Breast epithelium (tissue), 4 donors: ENCODE measurements around the gene SPATA17. TPM values are rescaled to one million over a fixed set of nuclear protein-coding genes. Genes with fewer than 3 reads are reported as not detected.

Experiments used
- DNase-seq, 2 donors: peaks; one replicate each; pipeline ENCODE4 v3.0.0-alpha.2; 2019; ENCODE audit warnings: low spot score in 2 of 2
- H3K27ac ChIP-seq, 2 donors: fragments of 200-600 bp; sonication (generic) in 1 of 2; one replicate each; pipeline ENCODE4 v1.5.1; 2016 to 2019; ENCODE audit warnings: mild to moderate bottlenecking in 1 of 2
- H3K27me3 ChIP-seq, 2 donors: fragments of 200-600 bp; sonication (generic) in 1 of 2; one replicate each; pipeline versions ENCODE4 v1.5.1 to v1.6.0; 2017 to 2019; ENCODE audit warnings: control low read depth in 1 of 2, mild to moderate bottlenecking in 1 of 2
- H3K36me3 ChIP-seq: fragments of 200-600 bp; one replicate; pipeline ENCODE4 v1.5.1; 2019
- H3K4me1 ChIP-seq, 2 donors: fragments of 200-600 bp; sonication (generic); one replicate each; pipeline ENCODE4 v1.5.1; 2016 to 2019; ENCODE audit warnings: control low read depth in 1 of 2
- H3K4me3 ChIP-seq, 3 donors: fragments of 200-600 bp; sonication (generic); 1 replicate in 2 of 3; 2 replicates in 1 of 3; pipeline ENCODE4 v1.5.1; 2016 to 2019; ENCODE audit warnings: mild to moderate bottlenecking in 3 of 3, moderate library complexity in 2 of 3
- H3K9me3 ChIP-seq, 2 donors: fragments of 200-600 bp; sonication (generic) in 1 of 2; one replicate each; pipeline ENCODE4 v1.5.1; 2016 to 2019; ENCODE audit warnings: control low read depth in 1 of 2
- CTCF ChIP-seq, 3 donors: fragments of 450-650 bp; IDR thresholded peaks; one replicate each; pipeline ENCODE4 v1.5.1; 2016 to 2017; ENCODE audit warnings: antibody characterized with exemption in 3 of 3, mild to moderate bottlenecking in 3 of 3, moderate library complexity in 3 of 3
- POLR2A ChIP-seq: fragments of 450-650 bp; IDR thresholded peaks from one replicate; pipeline ENCODE4 v1.6.1; 2016; ENCODE audit warnings: antibody characterized with exemption, mild to moderate bottlenecking, moderate library complexity
- POLR2AphosphoS5 ChIP-seq, 3 donors: sonication (generic); formaldehyde crosslinking; IDR thresholded peaks; one replicate each; pipeline ENCODE4 v1.6.1; 2017; ENCODE audit warnings: antibody characterized with exemption in 3 of 3
- intact Hi-C: fragments of 100-400 bp; cut with DNase I; formaldehyde crosslinking; loops from one replicate; pipeline ENCODE4 v1.15.1; 2023; ENCODE audit warnings: low total_unique reads
- total RNA-seq, 3 donors: library from RNA; depleted of rRNA; stranded (reverse); fragments of >200 nt; gene quantifications; one replicate each; pipeline ENCODE4 v1.1.0, GENCODE V29; 2016

SPATA17 gene
- total RNA-seq, 3 donors from 2014 or later, result 0.48 to 1.3 (median 0.59) TPM

GRCh38 chr1:217813031-217813430, 181.9 kb downstream of the SPATA17 start:
- no peaks in the 10 kb centered on the region for H3K4me1 ChIP-seq
- TF ChIP-seq CTCF (IDR thresholded peaks at IDR 0.05) (no peak), POLR2AphosphoS5 (IDR thresholded peaks at IDR 0.05) (no peak), POLR2A (no peak)
- intact Hi-C loops, result no loop called here
- DNase-seq, result no peak
- H3K4me3 ChIP-seq, result no peak overlapping the region
- no peak overlapping the region for H3K27ac ChIP-seq
- H3K27me3 ChIP-seq, result no peaks in the 10 kb centered on the region
- H3K9me3 ChIP-seq, result peaks cover 0 to 6% of the 10 kb centered on the region in 2 donors
- H3K36me3 ChIP-seq, result no peaks in the 10 kb centered on the region

- Histone ChIP-seq H3K9me3 (no peaks in the 10 kb centered on the region), H3K36me3 (no peaks in the 10 kb centered on the region), H3K4me1 (no peaks in the 10 kb centered on the region), H3K27me3 (no peaks in the 10 kb centered on the region), H3K27ac (no peak overlapping the region), H3K4me3 (no peak overlapping the region)
- DNase-seq, result no peak
- intact Hi-C loops, result loop anchor here (2.0 kb wide), 1 partner anchor 43 kb away; no protein-coding TSS in a partner anchor
- TF ChIP-seq CTCF (IDR thresholded peaks at IDR 0.05) (no peak), POLR2AphosphoS5 (IDR thresholded peaks at IDR 0.05) (no peak), POLR2A (no peak)
Measured at GRCh38 chr1:217837691-217838090, 206.5 kb downstream of the SPATA17 start.

- H3K9me3 ChIP-seq, result no peaks in the 10 kb centered on the region
- intact Hi-C loops, result loop anchor here (2.0 kb wide), 1 partner anchor 44 kb away; no protein-coding TSS in a partner anchor
- no peak overlapping the region for H3K27ac ChIP-seq
- DNase-seq, result no peak
- H3K4me1 ChIP-seq, result no peaks in the 10 kb centered on the region
- TF ChIP-seq CTCF (IDR thresholded peaks at IDR 0.05) (no peak), POLR2AphosphoS5 (IDR thresholded peaks at IDR 0.05) (no peak), POLR2A (no peak)
- no peaks in the 10 kb centered on the region for H3K36me3 ChIP-seq
- no peak overlapping the region for H3K4me3 ChIP-seq
- H3K27me3 ChIP-seq, result no peaks in the 10 kb centered on the region
Measured at GRCh38 chr1:217839161-217839560, 208.0 kb downstream of the SPATA17 start.

GRCh38 chr1:217846733-217847132, 215.6 kb downstream of the SPATA17 start:
- no peak for TF ChIP-seq POLR2A
- no peak for TF ChIP-seq POLR2AphosphoS5 (IDR thresholded peaks at IDR 0.05)
- no peak for TF ChIP-seq CTCF (IDR thresholded peaks at IDR 0.05)
- H3K27me3 ChIP-seq, result no peaks in the 10 kb centered on the region
- intact Hi-C loops, result no loop called here
- H3K4me1 ChIP-seq, result no peaks in the 10 kb centered on the region
- no peaks in the 10 kb centered on the region for H3K9me3 ChIP-seq
- H3K4me3 ChIP-seq, result no peak overlapping the region
- no peaks in the 10 kb centered on the region for H3K36me3 ChIP-seq
- H3K27ac ChIP-seq, result no peak overlapping the region
- no peak for DNase-seq

- intact Hi-C loops, result no loop called here
Measured at GRCh38 chr1:217847643-217848042, 216.5 kb downstream of the SPATA17 start.

More at GRCh38 chr1:217847643-217848042, 216.5 kb downstream of the SPATA17 start:
- Histone ChIP-seq H3K36me3 (no peaks in the 10 kb centered on the region), H3K4me3 (no peak overlapping the region), H3K27ac (no peak overlapping the region), H3K4me1 (no peaks in the 10 kb centered on the region), H3K27me3 (no peaks in the 10 kb centered on the region), H3K9me3 (no peaks in the 10 kb centered on the region)
- no peak for DNase-seq
- TF ChIP-seq POLR2A, result no peak
- TF ChIP-seq POLR2AphosphoS5 (IDR thresholded peaks at IDR 0.05), result no peak
